Central memory CD8-positive, alpha-beta T cell (primary cell): ENCODE measurements around the gene TIMMDC1.

ENCODE experiments used
- ATAC-seq: fragments of 150-1000 bp; cut with Tn5 transposase; replicated peaks from 2 replicates; pipeline ENCODE4 v1.10.0; 2022; ENCODE audit warnings: mild to moderate bottlenecking, moderate FRiP score, moderate number of reproducible peaks; ENCODE audit not compliant: poor library complexity, severe bottlenecking; ENCODE audit errors: extremely low read depth
- DNase-seq, 2 donors: peaks; one replicate each; pipeline ENCODE4 v3.0.0; 2021; ENCODE audit warnings: low spot score in 2 of 2
- H3K27ac Mint-ChIP-seq: one replicate; pipeline ENCODE4 v1.8.0; 2022; ENCODE audit warnings: low read depth, mild to moderate bottlenecking, moderate library complexity, mixed read lengths
- H3K27me3 Mint-ChIP-seq: one replicate; pipeline ENCODE4 v1.8.0; 2022; ENCODE audit warnings: mixed read lengths
- H3K36me3 Mint-ChIP-seq: one replicate; pipeline ENCODE4 v1.8.0; 2022; ENCODE audit warnings: mild to moderate bottlenecking, moderate library complexity, mixed read lengths; ENCODE audit not compliant: insufficient read depth
- H3K4me1 Mint-ChIP-seq: one replicate; pipeline ENCODE4 v1.8.0; 2022; ENCODE audit warnings: mixed read lengths
- H3K4me3 Mint-ChIP-seq: one replicate; pipeline ENCODE4 v1.8.0; 2022; ENCODE audit warnings: mild to moderate bottlenecking, moderate library complexity, mixed read lengths
- H3K9me3 Mint-ChIP-seq: one replicate; pipeline ENCODE4 v1.8.0; 2022; ENCODE audit warnings: mixed read lengths

The TIMMDC1 gene

GRCh38 chr3:119518026-119518425 lies 19.7 kb downstream of the TIMMDC1 start:
- no peaks in the 10 kb centered on the region for H3K9me3 Mint-ChIP-seq

GRCh38 chr3:119524931-119525662 lies 26.8 kb downstream of the TIMMDC1 start:
- DNase-seq (no peak), ATAC-seq (no peak)
- peaks cover 21% of the 10 kb centered on the region for H3K36me3 Mint-ChIP-seq
- H3K4me3 Mint-ChIP-seq: no peak overlapping the region
- no peak overlapping the region for H3K27ac Mint-ChIP-seq
- H3K4me1 Mint-ChIP-seq: no peaks in the 10 kb centered on the region
- no peaks in the 10 kb centered on the region for H3K9me3 Mint-ChIP-seq
- H3K27me3 Mint-ChIP-seq: no peaks in the 10 kb centered on the region

More at GRCh38 chr3:119518026-119518425, 19.7 kb downstream of the TIMMDC1 start:
- Mint-ChIP-seq H3K27me3 (no peaks in the 10 kb centered on the region), H3K36me3 (peaks cover 53% of the 10 kb centered on the region), H3K4me3 (no peak overlapping the region), H3K27ac (no peak overlapping the region), H3K4me1 (peaks cover 4% of the 10 kb centered on the region)
- no peak for ATAC-seq
- DNase-seq: no peak

GRCh38 chr3:119527714-119528113 lies 29.4 kb downstream of the TIMMDC1 start:
- Mint-ChIP-seq H3K4me3 (no peak overlapping the region), H3K9me3 (no peaks in the 10 kb centered on the region), H3K27ac (no peak overlapping the region), H3K27me3 (no peaks in the 10 kb centered on the region), H3K4me1 (no peaks in the 10 kb centered on the region), H3K36me3 (peaks cover 11% of the 10 kb centered on the region)
- DNase-seq (no peak), ATAC-seq (no peak)

- H3K36me3 Mint-ChIP-seq: peaks cover under 1% of the 10 kb centered on the region
- no peaks in the 10 kb centered on the region for H3K9me3 Mint-ChIP-seq
- no peaks in the 10 kb centered on the region for H3K4me1 Mint-ChIP-seq
- ATAC-seq: no peak
- H3K27ac Mint-ChIP-seq: no peak overlapping the region
- DNase-seq: no peak
- no peak overlapping the region for H3K4me3 Mint-ChIP-seq
- H3K27me3 Mint-ChIP-seq: no peaks in the 10 kb centered on the region
These were observed 31.5 kb downstream of the TIMMDC1 start for GRCh38 chr3:119529883-119530282.

GRCh38 chr3:119530456-119530855 lies 32.1 kb downstream of the TIMMDC1 start:
- ATAC-seq: no peak
- no peak for DNase-seq
- no peaks in the 10 kb centered on the region for H3K36me3 Mint-ChIP-seq
- no peaks in the 10 kb centered on the region for H3K4me1 Mint-ChIP-seq
- H3K9me3 Mint-ChIP-seq: no peaks in the 10 kb centered on the region
- H3K27ac Mint-ChIP-seq: no peak overlapping the region
- H3K27me3 Mint-ChIP-seq: no peaks in the 10 kb centered on the region
- H3K4me3 Mint-ChIP-seq: no peak overlapping the region

- no peak for DNase-seq
- no peak for ATAC-seq
- H3K4me1 Mint-ChIP-seq: no peaks in the 10 kb centered on the region
- H3K27ac Mint-ChIP-seq: no peak overlapping the region
- no peaks in the 10 kb centered on the region for H3K9me3 Mint-ChIP-seq
- H3K4me3 Mint-ChIP-seq: no peak overlapping the region
- no peaks in the 10 kb centered on the region for H3K27me3 Mint-ChIP-seq
- H3K36me3 Mint-ChIP-seq: no peaks in the 10 kb centered on the region
These were observed 32.8 kb downstream of the TIMMDC1 start for GRCh38 chr3:119531151-119531550.

GRCh38 chr3:119534296-119534695 lies 35.9 kb downstream of the TIMMDC1 start:
- Mint-ChIP-seq H3K4me3 (no peak overlapping the region), H3K36me3 (no peaks in the 10 kb centered on the region), H3K9me3 (no peaks in the 10 kb centered on the region), H3K27me3 (no peaks in the 10 kb centered on the region), H3K4me1 (no peaks in the 10 kb centered on the region), H3K27ac (no peak overlapping the region)
- DNase-seq: no peak
- no peak for ATAC-seq

- no peaks in the 10 kb centered on the region for H3K36me3 Mint-ChIP-seq
- no peak overlapping the region for H3K4me3 Mint-ChIP-seq
- no peak for ATAC-seq
- H3K27ac Mint-ChIP-seq: no peak overlapping the region
- no peaks in the 10 kb centered on the region for H3K4me1 Mint-ChIP-seq
- DNase-seq: no peak
- H3K9me3 Mint-ChIP-seq: no peaks in the 10 kb centered on the region
- no peaks in the 10 kb centered on the region for H3K27me3 Mint-ChIP-seq
These were observed 38.4 kb downstream of the TIMMDC1 start for GRCh38 chr3:119536757-119537156.

GRCh38 chr3:119538772-119539171 lies 40.4 kb downstream of the TIMMDC1 start:
- no peak for DNase-seq
- no peak overlapping the region for H3K4me3 Mint-ChIP-seq
- no peaks in the 10 kb centered on the region for H3K36me3 Mint-ChIP-seq
- H3K27me3 Mint-ChIP-seq: no peaks in the 10 kb centered on the region
- H3K4me1 Mint-ChIP-seq: no peaks in the 10 kb centered on the region
- H3K27ac Mint-ChIP-seq: no peak overlapping the region
- no peak for ATAC-seq
- H3K9me3 Mint-ChIP-seq: no peaks in the 10 kb centered on the region

- no peaks in the 10 kb centered on the region for H3K27me3 Mint-ChIP-seq
- no peaks in the 10 kb centered on the region for H3K4me1 Mint-ChIP-seq
- H3K4me3 Mint-ChIP-seq: no peak overlapping the region
- H3K27ac Mint-ChIP-seq: no peak overlapping the region
- ATAC-seq (no peak), DNase-seq (no peak)
- no peaks in the 10 kb centered on the region for H3K9me3 Mint-ChIP-seq
- H3K36me3 Mint-ChIP-seq: no peaks in the 10 kb centered on the region
These were observed 43.2 kb downstream of the TIMMDC1 start for GRCh38 chr3:119541547-119541946.

GRCh38 chr3:119542168-119542767 lies 43.9 kb downstream of the TIMMDC1 start:
- ATAC-seq (no peak), DNase-seq (no peak)
- Mint-ChIP-seq H3K9me3 (no peaks in the 10 kb centered on the region), H3K27me3 (no peaks in the 10 kb centered on the region), H3K36me3 (no peaks in the 10 kb centered on the region), H3K27ac (no peak overlapping the region), H3K4me1 (no peaks in the 10 kb centered on the region), H3K4me3 (no peak overlapping the region)

GRCh38 chr3:119543147-119543546 lies 44.8 kb downstream of the TIMMDC1 start:
- no peak overlapping the region for H3K4me3 Mint-ChIP-seq
- no peak for DNase-seq
- H3K9me3 Mint-ChIP-seq: no peaks in the 10 kb centered on the region
- no peak for ATAC-seq
- no peaks in the 10 kb centered on the region for H3K27me3 Mint-ChIP-seq
- H3K36me3 Mint-ChIP-seq: no peaks in the 10 kb centered on the region
- no peak overlapping the region for H3K27ac Mint-ChIP-seq
- H3K4me1 Mint-ChIP-seq: no peaks in the 10 kb centered on the region

- no peak for ATAC-seq
These were observed 48.9 kb downstream of the TIMMDC1 start for GRCh38 chr3:119547227-119547626.

More at GRCh38 chr3:119547227-119547626, 48.9 kb downstream of the TIMMDC1 start:
- no peak for DNase-seq
- Mint-ChIP-seq H3K4me3 (no peak overlapping the region), H3K36me3 (no peaks in the 10 kb centered on the region), H3K27ac (no peak overlapping the region), H3K4me1 (no peaks in the 10 kb centered on the region), H3K9me3 (no peaks in the 10 kb centered on the region), H3K27me3 (no peaks in the 10 kb centered on the region)
